ENCODE data around the gene S1PR2. TPM values are rescaled to one million over a fixed set of nuclear protein-coding genes. Genes with fewer than 3 reads are reported as not detected.

The S1PR2 gene
- total and polyA plus RNA-seq, 2 donors (not counting 3 experiments of a cell fraction or from before 2014, with no cell fraction given) = 0.70 to 1.0 TPM

- dilution Hi-C loops (cut with MboI; ENCODE audit: extremely low pct_ligation_motif_present, low sequenced_read_pairs) (no loop called here), intact Hi-C loops (cut with micrococcal nuclease) (no loop called here)
- H3K27ac ChIP-seq (ENCODE audit: insufficient read depth, low read depth, low read length) = no peak overlapping the region
- no peak for DNase-seq (ENCODE audit: low read depth, low spot score)
- POLR2A ChIA-PET = interaction anchor here (0.6 kb wide), 1 partner anchor 46 kb away, joined by 3 read pairs; no protein-coding TSS in a partner anchor
- no peaks in the 10 kb centered on the region for H3K27me3 ChIP-seq (ENCODE audit: control insufficient read depth in 2 of 2, insufficient read depth in 2 of 2, low read length in 2 of 2)
- no peak overlapping the region for H3K4me2 ChIP-seq (ENCODE audit: insufficient read depth, low read length)
- H3K9me1 ChIP-seq (replicated peaks; ENCODE audit: control insufficient read depth, extremely low read depth, insufficient read depth, low read length) = no peaks in the 10 kb centered on the region
- FAIRE-seq = no peak
- no peak overlapping the region for H3K4me3 ChIP-seq (replicated peaks in 1 of 3; ENCODE audit: insufficient read depth in 1 of 3, low read depth in 1 of 3, low read length in 3 of 3)
- BruUV-seq (replicated peaks) = no TSS peak
- peaks cover 0 to 4% of the 10 kb centered on the region in 2 experiments for H3K36me3 ChIP-seq (ENCODE audit: control insufficient read depth in 2 of 2, extremely low read depth in 1 of 2, insufficient read depth in 2 of 2, low read length in 2 of 2)
- H3K9me3 ChIP-seq (replicated peaks; ENCODE audit: control insufficient read depth, insufficient read depth, low read length) = no peaks in the 10 kb centered on the region
- no peaks in the 10 kb centered on the region for H4K20me1 ChIP-seq (replicated peaks; ENCODE audit: control insufficient read depth, extremely low read depth, insufficient read depth, low read length)
- CTCF ChIA-PET = interaction anchor here (0.8 to 3.7 kb wide), 7 partner anchors 9 to 111 kb away, joined by 3 to 12 read pairs (median 4); partner anchors contain the start of genes ICAM1 and ICAM5
- TF ChIP-seq FOS (IDR thresholded peaks at IDR 0.05; ENCODE audit: borderline replicate concordance, insufficient read depth, low read length) (no peak), JUN (IDR thresholded peaks at IDR 0.05; ENCODE audit: borderline replicate concordance, insufficient read depth, insufficient read length, low read depth) (no peak), GATA2 (IDR thresholded peaks at IDR 0.05; ENCODE audit: insufficient read depth, insufficient read length, low read depth, low read length) (no peak), MYC (IDR thresholded peaks at IDR 0.05; ENCODE audit: low read depth, low read length) (no peak), MAX (IDR thresholded peaks at IDR 0.05; ENCODE audit: insufficient read depth, insufficient read length) (no peak), POLR2A (IDR thresholded peaks at IDR 0.05; ENCODE audit: low read depth, low read length) (no peak)
- H3K4me1 ChIP-seq (ENCODE audit: control insufficient read depth, extremely low read depth, insufficient read depth, low read length) = no peaks in the 10 kb centered on the region
- H2AFZ ChIP-seq (ENCODE audit: low read depth, low read length) = no peak overlapping the region
- H3K9ac ChIP-seq (replicated peaks; ENCODE audit: extremely low read depth, insufficient read depth, low read length) = no peak overlapping the region
- no peaks in the 10 kb centered on the region for H3K79me2 ChIP-seq (ENCODE audit: control insufficient read depth, insufficient read depth, low read length)
Measured at GRCh38 chr19:10279737-10280442, 48.8 kb upstream of the S1PR2 start.

GRCh38 chr19:10278935-10279334 lies 47.8 kb upstream of the S1PR2 start:
- no peak overlapping the region for H3K27ac ChIP-seq (ENCODE audit: insufficient read depth, low read depth, low read length)
- no peaks in the 10 kb centered on the region for H3K79me2 ChIP-seq (ENCODE audit: control insufficient read depth, insufficient read depth, low read length)
- DNase-seq (ENCODE audit: low read depth, low spot score) = no peak
- no peak overlapping the region for H3K9ac ChIP-seq (replicated peaks; ENCODE audit: extremely low read depth, insufficient read depth, low read length)
- H3K4me2 ChIP-seq (ENCODE audit: insufficient read depth, low read length) = no peak overlapping the region
- POLR2A ChIA-PET = interaction anchor here (1.1 kb wide), 1 partner anchor 10 kb away, joined by 13 read pairs; no protein-coding TSS in a partner anchor
- dilution Hi-C loops (cut with MboI; ENCODE audit: extremely low pct_ligation_motif_present, low sequenced_read_pairs) (no loop called here), intact Hi-C loops (cut with micrococcal nuclease) (no loop called here)
- H2AFZ ChIP-seq (ENCODE audit: low read depth, low read length) = no peak overlapping the region
- CTCF ChIA-PET = interaction anchor here (2.5 to 3.7 kb wide), 2 partner anchors 9 to 20 kb away, joined by 12 to 14 read pairs; no protein-coding TSS in a partner anchor
- FAIRE-seq = no peak
- no peaks in the 10 kb centered on the region for H4K20me1 ChIP-seq (replicated peaks; ENCODE audit: control insufficient read depth, extremely low read depth, insufficient read depth, low read length)
- H3K36me3 ChIP-seq (ENCODE audit: control insufficient read depth in 2 of 2, extremely low read depth in 1 of 2, insufficient read depth in 2 of 2, low read length in 2 of 2) = peaks cover 0 to 2% of the 10 kb centered on the region in 2 experiments
- H3K9me1 ChIP-seq (replicated peaks; ENCODE audit: control insufficient read depth, extremely low read depth, insufficient read depth, low read length) = no peaks in the 10 kb centered on the region
- H3K4me3 ChIP-seq (replicated peaks in 1 of 3; ENCODE audit: insufficient read depth in 1 of 3, low read depth in 1 of 3, low read length in 3 of 3) = no peak overlapping the region
- TF ChIP-seq GATA2 (IDR thresholded peaks at IDR 0.05; ENCODE audit: insufficient read depth, insufficient read length, low read depth, low read length) = no peak
- no peak for TF ChIP-seq EZH2 (IDR thresholded peaks at IDR 0.05; ENCODE audit: borderline replicate concordance, low read depth, low read length, severe bottlenecking)
- TF ChIP-seq MAX (IDR thresholded peaks at IDR 0.05; ENCODE audit: insufficient read depth, insufficient read length) = no peak
- TF ChIP-seq MYC (IDR thresholded peaks at IDR 0.05; ENCODE audit: low read depth, low read length) = no peak
- H3K9me3 ChIP-seq (replicated peaks; ENCODE audit: control insufficient read depth, insufficient read depth, low read length) = no peaks in the 10 kb centered on the region
- no peaks in the 10 kb centered on the region for H3K27me3 ChIP-seq (ENCODE audit: control insufficient read depth in 2 of 2, insufficient read depth in 2 of 2, low read length in 2 of 2)
- no TSS peak for BruUV-seq (replicated peaks)
- no peaks in the 10 kb centered on the region for H3K4me1 ChIP-seq (ENCODE audit: control insufficient read depth, extremely low read depth, insufficient read depth, low read length)
